NCI-H1694 (cell line): ENCODE measurements around the gene KICS2.
A peak's percentile ranks its signal among the peaks of the same experiment; 100 is the strongest.
"Not testable (repeated sequence)": the region's sequence is repeated elsewhere in the genome, so short reads cannot be mapped to it uniquely, and the experiment has no call there.

Experiments used
- DNase-seq: peaks from one replicate; lab custom pipeline; 2025; lab: John Stamatoyannopoulos, UW

KICS2 gene

GRCh38 chr12:64222009-64222765 lies at the start of gene KICS2:
KICS2 (minus strand) TSS chr12:64222296; CDS start chr12:64222237, 59 bp downstream.
- peak; percentile 43 for DNase-seq

GRCh38 chr12:64270411-64270810 lies 48.3 kb upstream of the KICS2 start:
- no peak for DNase-seq

GRCh38 chr12:64269161-64269560 lies 47.1 kb upstream of the KICS2 start:
- DNase-seq = no peak

GRCh38 chr12:64268409-64268808 lies 46.3 kb upstream of the KICS2 start:
- DNase-seq = no peak

GRCh38 chr12:64265839-64266238 lies 43.7 kb upstream of the KICS2 start:
- no peak for DNase-seq

- no peak for DNase-seq
These were observed 39.7 kb upstream of the KICS2 start for GRCh38 chr12:64261813-64262212.

DNA sequence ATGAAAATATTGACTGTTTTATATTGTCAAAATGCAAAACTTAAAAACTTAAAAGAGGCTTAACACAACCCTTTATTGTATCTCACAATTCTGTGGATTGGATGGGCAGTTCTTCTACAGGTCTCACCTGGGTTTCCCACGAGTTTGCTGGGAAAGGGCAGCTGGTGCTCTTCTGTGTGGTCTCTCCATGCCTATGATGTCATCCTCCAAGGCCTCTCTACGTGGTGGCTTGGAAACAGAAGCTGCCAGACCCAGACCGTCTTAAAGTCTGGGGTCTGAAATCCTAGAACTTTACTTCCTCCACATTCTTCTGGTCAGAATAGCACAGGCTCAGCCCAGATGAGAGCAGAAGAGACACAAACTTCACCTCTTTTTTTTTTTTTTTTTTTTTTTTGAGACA lies 36.5 kb upstream of the KICS2 start:
- no peak for DNase-seq

GRCh38 chr12:64256166-64256800 lies 34.2 kb upstream of the KICS2 start:
- peak; percentile 55 for DNase-seq

DNA sequence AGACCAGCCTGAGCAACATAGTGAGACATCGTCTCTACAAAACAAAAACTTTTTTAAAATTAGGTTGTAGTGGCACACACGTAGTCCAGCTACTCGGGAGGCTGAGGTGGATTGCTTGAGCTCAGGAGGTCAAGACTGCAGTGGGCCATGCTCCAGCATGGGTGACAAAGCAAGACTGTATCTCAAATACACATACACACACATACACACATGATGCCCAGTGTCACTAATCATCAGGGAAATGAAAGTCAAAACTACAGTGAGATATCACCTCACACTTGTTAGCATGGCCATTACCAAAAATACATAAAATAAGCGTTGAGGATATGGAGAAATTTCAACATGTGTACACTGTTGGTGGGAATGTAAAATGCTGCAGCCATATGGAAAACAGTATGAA lies 33.2 kb upstream of the KICS2 start:
- no peak for DNase-seq

- DNase-seq = no peak
These were observed 31.3 kb upstream of the KICS2 start for GRCh38 chr12:64253356-64253755.

- DNase-seq = no peak
These were observed 30.6 kb upstream of the KICS2 start for GRCh38 chr12:64252681-64253080.

DNA sequence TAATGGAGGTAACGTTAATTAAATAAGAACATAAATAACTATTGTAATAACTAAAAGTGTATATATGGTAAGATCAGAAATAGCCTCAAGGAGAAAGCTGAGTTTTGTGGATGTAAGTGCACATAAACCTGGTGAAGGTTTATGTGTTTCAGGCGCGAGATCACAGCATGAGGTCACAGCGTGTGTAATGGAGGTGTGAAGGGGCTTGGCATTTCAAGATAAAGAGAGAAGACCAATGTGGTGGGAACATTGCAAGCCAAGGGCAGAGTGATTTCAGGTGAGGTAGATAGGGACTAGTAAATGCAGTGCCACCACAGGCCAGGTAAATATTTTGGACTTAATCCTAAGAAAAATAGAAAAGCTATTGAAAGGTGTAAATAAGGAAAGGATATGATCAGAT lies 21.7 kb upstream of the KICS2 start:
- DNase-seq = no peak

GRCh38 chr12:64240781-64241180 lies 18.7 kb upstream of the KICS2 start:
- no peak for DNase-seq

- DNase-seq = no peak
These were observed 15.3 kb upstream of the KICS2 start for GRCh38 chr12:64237382-64237781.

- DNase-seq = no peak
These were observed 14.5 kb upstream of the KICS2 start for GRCh38 chr12:64236549-64236948.

GRCh38 chr12:64232196-64232595 lies 10.1 kb upstream of the KICS2 start:
- no peak for DNase-seq

- DNase-seq = no peak
These were observed 7.7 kb upstream of the KICS2 start for GRCh38 chr12:64229796-64230195.

- no peak for DNase-seq
These were observed 7.1 kb upstream of the KICS2 start for GRCh38 chr12:64229240-64229639.

DNA sequence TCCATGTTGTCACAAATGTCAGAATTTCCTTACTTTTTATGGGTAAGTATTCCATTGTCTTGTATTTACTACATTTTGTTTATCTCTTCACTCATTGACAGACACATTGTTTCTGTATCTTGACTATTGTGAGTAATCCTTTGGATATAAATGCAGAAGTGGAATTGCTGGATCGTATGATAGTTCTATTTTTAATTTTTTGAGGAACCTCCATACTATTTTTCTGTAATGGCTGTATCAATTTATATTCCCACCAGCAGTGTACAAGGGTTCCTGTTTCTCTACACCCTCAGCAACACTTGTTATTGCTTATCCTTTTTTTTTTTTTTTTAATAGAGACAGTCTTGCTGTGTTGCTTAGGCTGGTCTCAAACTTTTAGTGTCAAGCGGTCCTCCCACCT lies 3.5 kb upstream of the KICS2 start:
- no peak for DNase-seq

DNA sequence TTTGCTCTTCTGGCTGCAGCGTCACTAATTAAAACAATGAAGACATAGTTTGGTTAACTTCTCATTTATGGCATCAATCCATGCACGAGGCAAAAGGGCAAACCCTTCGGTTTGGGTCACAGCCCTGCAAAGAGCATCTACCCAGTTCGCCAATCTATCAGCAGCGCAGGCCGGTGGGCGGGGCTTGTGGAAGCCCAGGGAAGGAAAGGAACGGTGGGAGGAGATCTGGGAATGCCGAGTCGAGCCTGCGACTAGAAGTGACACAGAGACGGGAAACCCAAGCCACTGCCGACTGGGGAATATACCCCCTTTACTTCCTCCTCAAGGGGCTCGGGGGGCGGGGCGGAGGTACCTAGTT lies 466 bp downstream of the KICS2 start:
- DNase-seq = peak; percentile 68

- DNase-seq = no peak
These were observed 2.0 kb downstream of the KICS2 start for GRCh38 chr12:64220046-64220445.

DNA sequence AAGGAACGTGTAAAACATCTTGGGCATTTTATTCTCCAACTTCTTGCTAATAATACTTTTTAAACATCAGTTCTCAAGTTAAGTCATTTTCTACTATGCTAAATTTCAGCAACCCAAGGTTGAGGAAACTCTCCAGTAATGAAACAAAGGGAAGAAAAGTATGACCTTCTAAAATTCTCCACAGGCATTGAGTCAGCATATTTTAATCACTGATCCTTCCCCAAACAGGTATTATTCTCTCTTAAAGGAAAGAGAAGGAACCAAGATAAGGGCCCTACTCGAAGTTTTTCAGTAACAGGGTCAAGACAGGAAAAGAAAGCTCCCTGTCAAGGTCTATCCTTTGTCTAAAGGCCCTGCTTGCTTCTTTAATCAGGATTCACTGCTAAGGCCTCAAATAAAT lies 3.0 kb downstream of the KICS2 start:
- DNase-seq = no peak

DNA sequence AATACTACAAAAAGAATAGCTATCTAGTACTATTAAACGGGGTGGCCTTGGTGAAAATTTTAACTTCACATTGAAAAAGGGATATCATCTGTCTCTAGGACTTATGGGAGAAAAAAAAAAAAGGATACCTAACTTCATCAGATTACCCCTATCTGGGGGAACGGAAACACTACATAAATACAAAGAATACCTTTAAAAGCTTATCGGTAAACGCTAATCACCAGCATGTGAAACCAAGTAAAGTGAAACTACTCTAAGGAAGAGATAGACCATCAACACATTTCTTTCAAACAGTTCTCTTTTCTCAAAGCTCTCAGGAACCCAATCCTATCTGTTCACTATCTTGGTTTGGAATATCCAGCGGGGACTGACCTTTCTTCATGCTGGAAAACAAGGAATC lies 3.5 kb downstream of the KICS2 start:
- DNase-seq = no peak

GRCh38 chr12:64217643-64218042 lies 4.5 kb downstream of the KICS2 start:
- not testable (repeated sequence) for DNase-seq
